Natural killer cell treated with Interleukin-12 subunit alpha and Interleukin-12 subunit beta and Interleukin-15 and Interleukin-18, amount 100 ng/mL, for 72 hours (primary cell): ENCODE measurements around the gene GPR141. TPM values are rescaled to one million over a fixed set of nuclear protein-coding genes. Genes with fewer than 3 reads are reported as not detected.

Experiments
- ATAC-seq, 2 donors: fragments of 150-1000 bp; cut with Tn5 transposase in 1 of 2; sonication (Bioruptor Pico), chemical (Tn5 transposase) in 1 of 2; 2 replicates each; pipeline ENCODE4 v1.10.0; 2021
- DNase-seq: peaks from one replicate; pipeline ENCODE4 v3.0.0; 2022; ENCODE audit warnings: low spot score
- H3K27ac Mint-ChIP-seq, 2 donors: 1 replicate in 1 of 2; 2 replicates in 1 of 2; pipeline ENCODE4 v1.8.0; 2022; ENCODE audit warnings: mixed read lengths in 2 of 2, mild to moderate bottlenecking in 1 of 2, moderate library complexity in 1 of 2
- H3K27me3 Mint-ChIP-seq, 2 donors: 1 replicate in 1 of 2; 2 replicates in 1 of 2; pipeline ENCODE4 v1.8.0; 2022; ENCODE audit warnings: mixed read lengths in 2 of 2
- H3K36me3 Mint-ChIP-seq: one replicate; pipeline ENCODE4 v1.8.0; 2022; ENCODE audit warnings: mixed read lengths
- H3K4me1 Mint-ChIP-seq, 2 donors: 1 replicate in 1 of 2; 2 replicates in 1 of 2; pipeline ENCODE4 v1.8.0; 2022; ENCODE audit warnings: low read depth in 2 of 2, mixed read lengths in 2 of 2, mild to moderate bottlenecking in 1 of 2
- H3K4me3 Mint-ChIP-seq: one replicate; pipeline ENCODE4 v1.8.0; 2022; ENCODE audit warnings: mixed read lengths
- H3K9me3 Mint-ChIP-seq: 2 replicates; pipeline ENCODE4 v1.8.0; 2022; ENCODE audit warnings: mixed read lengths
- total RNA-seq, 2 donors: library from RNA; stranded (reverse); gene quantifications; one replicate each; pipeline ENCODE4 v1.2.3, GENCODE V29; 2022

The GPR141 gene
- total RNA-seq, 2 donors from 2014 or later: 1.2 TPM; not detected in 1

DNA sequence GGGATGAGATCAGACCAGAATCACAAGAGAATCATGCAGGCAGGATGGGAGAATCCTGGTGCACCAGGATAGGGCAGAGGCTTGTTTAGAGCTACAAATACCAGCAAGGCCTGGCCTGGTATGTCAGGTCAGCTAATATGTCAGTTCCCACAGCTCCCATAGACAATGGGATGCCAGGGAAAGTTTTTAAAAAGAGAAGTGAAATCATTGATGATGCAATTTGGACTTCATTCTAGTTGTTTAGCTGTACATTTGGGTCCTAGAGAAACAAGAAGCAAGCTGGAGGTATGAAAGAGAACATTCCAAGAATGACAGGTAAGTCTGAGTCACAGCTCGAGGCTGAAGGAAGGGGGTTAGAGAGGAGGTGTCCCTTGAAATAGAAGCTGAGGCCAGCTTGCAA is 45.2 kb downstream of the GPR141 start:
- Mint-ChIP-seq H3K9me3 (no peaks in the 10 kb centered on the region), H3K4me3 (peak overlapping the region; percentile 9), H3K27ac (peak overlapping the region; percentile 11 to 79), H3K4me1 (peaks cover 51 to 59% of the 10 kb centered on the region in 2 donors), H3K36me3 (no peaks in the 10 kb centered on the region), H3K27me3 (no peaks in the 10 kb centered on the region)
- DNase-seq (no peak), ATAC-seq (no peak)

DNA sequence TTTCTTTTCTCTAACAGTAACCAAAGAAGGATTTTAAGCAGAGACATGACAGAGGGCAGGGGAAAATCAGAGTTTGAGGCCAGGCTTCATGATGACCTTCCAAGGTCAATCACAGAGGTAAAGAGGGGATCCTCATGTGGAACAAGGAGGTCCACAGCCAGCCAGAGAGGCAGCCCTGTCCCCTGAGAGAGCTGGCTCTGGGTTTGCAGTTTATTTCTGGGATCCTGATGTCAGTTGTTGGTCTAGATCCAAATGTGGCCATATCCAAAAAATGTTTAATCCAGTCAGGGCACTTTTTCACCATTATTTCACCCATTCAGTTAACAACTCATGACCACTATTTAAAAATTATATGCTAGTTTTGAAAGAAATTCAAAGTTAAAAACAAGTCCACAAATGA is 45.6 kb downstream of the GPR141 start:
- no peak for ATAC-seq
- peak overlapping the region; percentile 11 to 79 for H3K27ac Mint-ChIP-seq

DNA sequence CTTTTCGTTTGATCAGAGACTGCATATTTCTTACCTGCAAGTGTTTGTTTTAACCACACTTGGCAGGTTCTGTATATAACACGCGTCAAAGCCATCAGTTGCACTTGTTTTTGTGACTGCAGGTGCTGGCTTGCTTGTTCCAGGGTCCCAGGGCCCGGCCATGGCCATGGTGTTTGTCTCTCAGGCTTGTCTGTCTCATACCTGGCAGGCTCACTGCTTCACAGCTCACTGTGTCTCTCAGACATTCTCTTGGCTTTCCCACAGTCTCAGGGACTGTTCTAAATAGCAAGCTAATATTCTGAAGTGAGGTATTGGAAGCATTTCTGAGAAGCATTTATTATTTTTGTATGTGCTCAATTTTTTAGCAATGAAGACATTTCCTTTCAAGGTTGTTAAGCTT is 46.9 kb downstream of the GPR141 start:
- ATAC-seq (no peak), DNase-seq (no peak)
- Mint-ChIP-seq H3K9me3 (no peaks in the 10 kb centered on the region), H3K4me1 (peaks cover 41 to 47% of the 10 kb centered on the region in 2 donors), H3K27me3 (no peaks in the 10 kb centered on the region), H3K36me3 (no peaks in the 10 kb centered on the region), H3K4me3 (no peak overlapping the region), H3K27ac (peak overlapping the region; percentile 0 to 10)

More for the DNA sequence above, 45.6 kb downstream of the GPR141 start:
- no peaks in the 10 kb centered on the region for H3K36me3 Mint-ChIP-seq
- no peak for DNase-seq
- no peak overlapping the region for H3K4me3 Mint-ChIP-seq
- H3K27me3 Mint-ChIP-seq: no peaks in the 10 kb centered on the region
- no peaks in the 10 kb centered on the region for H3K9me3 Mint-ChIP-seq
- H3K4me1 Mint-ChIP-seq: peaks cover 51 to 59% of the 10 kb centered on the region in 2 donors

DNA sequence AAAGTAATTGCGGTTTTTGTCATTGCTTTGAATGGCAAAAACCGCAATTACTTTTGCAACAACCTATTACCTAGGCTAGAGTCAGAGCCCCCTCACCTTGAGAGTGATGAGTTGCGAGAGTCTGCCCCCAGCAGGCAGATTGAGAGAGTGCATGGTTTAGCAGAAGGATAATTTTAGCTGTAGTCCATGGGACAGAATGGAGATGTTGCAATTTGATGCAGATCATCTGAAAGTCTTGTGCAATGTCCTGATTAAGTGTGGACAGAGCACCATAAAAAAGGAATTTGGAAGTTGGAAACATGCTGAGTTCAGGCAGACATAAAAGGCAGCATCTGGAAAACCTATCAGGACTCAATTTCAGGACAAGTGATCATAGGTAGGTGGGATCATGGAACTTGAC is 48.7 kb downstream of the GPR141 start:
- no peak for DNase-seq
- ATAC-seq: peak; percentile 71 to 84
- Mint-ChIP-seq H3K4me3 (no peak overlapping the region), H3K4me1 (peaks cover 31 to 33% of the 10 kb centered on the region in 2 donors), H3K9me3 (no peaks in the 10 kb centered on the region), H3K27me3 (no peaks in the 10 kb centered on the region), H3K36me3 (no peaks in the 10 kb centered on the region), H3K27ac (peak overlapping the region; percentile 12 to 36)

DNA sequence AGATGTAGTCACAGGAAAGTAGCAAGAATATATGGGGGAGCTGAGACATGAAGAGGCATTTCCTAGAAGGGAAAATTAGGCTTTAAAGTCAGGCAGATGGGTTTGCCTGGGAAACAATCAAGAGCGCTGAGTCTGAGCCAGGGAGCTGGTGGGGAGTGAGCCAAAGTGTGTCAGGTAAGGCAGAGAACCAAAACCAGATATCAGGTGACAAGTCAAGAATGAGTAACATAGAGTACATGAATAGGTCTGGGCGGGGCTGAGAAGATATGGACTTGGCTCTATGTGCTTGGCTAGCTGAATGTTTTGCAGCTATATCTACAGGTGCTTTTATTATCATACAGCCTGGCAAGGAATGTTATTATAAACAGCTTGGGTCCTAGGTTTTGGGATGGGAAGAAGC is 49.3 kb downstream of the GPR141 start:
- no peaks in the 10 kb centered on the region for H3K9me3 Mint-ChIP-seq
- DNase-seq: no peak
- no peak for ATAC-seq
- peak overlapping the region; percentile 12 to 36 for H3K27ac Mint-ChIP-seq
- H3K27me3 Mint-ChIP-seq: no peaks in the 10 kb centered on the region
- H3K36me3 Mint-ChIP-seq: no peaks in the 10 kb centered on the region
- peaks cover 24 to 26% of the 10 kb centered on the region in 2 donors for H3K4me1 Mint-ChIP-seq
- H3K4me3 Mint-ChIP-seq: no peak overlapping the region

DNA sequence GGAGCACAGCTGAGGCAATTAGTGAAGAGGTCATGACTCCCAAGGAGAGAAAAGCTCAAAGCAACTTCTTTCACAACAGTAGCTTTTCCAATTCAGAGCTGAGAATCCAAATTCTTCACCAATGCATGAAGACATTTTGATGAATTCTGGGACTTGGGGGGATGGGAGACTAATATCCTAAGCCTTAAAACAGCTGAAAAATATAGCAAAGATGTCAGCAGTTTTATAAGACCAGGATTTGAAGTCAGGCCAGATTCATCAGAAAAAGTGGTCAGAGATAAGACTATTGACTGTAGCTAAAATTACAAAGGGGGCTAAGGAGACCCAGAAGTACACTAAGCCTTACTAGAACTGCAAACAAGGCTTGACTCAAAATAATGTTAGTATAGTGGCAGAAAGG is 51.6 kb downstream of the GPR141 start:
- no peak overlapping the region for H3K27ac Mint-ChIP-seq
- no peaks in the 10 kb centered on the region for H3K27me3 Mint-ChIP-seq
- peaks cover 8 to 9% of the 10 kb centered on the region in 2 donors for H3K4me1 Mint-ChIP-seq
- ATAC-seq (no peak), DNase-seq (no peak)
- H3K4me3 Mint-ChIP-seq: no peak overlapping the region
- no peaks in the 10 kb centered on the region for H3K36me3 Mint-ChIP-seq
- H3K9me3 Mint-ChIP-seq: no peaks in the 10 kb centered on the region

DNA sequence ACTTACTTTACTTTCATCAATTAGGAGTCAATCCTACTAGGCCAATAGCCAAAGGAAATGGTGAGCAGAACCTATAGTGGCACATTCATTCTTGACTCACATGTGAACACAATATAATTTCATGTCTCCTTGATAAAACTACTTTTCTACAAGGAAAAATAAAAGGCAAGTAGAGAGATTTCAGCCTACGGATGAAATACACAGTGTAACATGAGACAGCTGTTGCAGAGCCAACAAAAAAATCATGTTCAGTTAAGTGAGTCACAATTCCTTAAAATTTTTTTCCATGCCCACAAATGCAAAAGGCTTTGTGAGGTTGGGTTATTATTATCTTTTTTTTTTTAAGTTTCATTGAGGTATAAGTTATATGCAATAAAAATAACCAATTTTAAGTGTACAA is 54.8 kb downstream of the GPR141 start:
- H3K27me3 Mint-ChIP-seq: no peaks in the 10 kb centered on the region
- no peaks in the 10 kb centered on the region for H3K9me3 Mint-ChIP-seq
- H3K27ac Mint-ChIP-seq: no peak overlapping the region
- H3K4me3 Mint-ChIP-seq: no peak overlapping the region
- DNase-seq: no peak
- ATAC-seq: no peak
- no peaks in the 10 kb centered on the region for H3K36me3 Mint-ChIP-seq
- H3K4me1 Mint-ChIP-seq: no peaks in the 10 kb centered on the region

DNA sequence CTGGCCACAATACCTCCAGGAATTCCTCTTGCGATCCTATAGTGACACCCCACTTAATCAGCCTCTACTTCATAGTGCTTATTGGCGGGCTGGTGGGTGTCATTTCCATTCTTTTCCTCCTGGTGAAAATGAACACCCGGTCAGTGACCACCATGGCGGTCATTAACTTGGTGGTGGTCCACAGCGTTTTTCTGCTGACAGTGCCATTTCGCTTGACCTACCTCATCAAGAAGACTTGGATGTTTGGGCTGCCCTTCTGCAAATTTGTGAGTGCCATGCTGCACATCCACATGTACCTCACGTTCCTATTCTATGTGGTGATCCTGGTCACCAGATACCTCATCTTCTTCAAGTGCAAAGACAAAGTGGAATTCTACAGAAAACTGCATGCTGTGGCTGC is 56.8 kb downstream of the GPR141 start:
- DNase-seq: no peak
- H3K9me3 Mint-ChIP-seq: no peaks in the 10 kb centered on the region
- H3K27me3 Mint-ChIP-seq: no peaks in the 10 kb centered on the region
- H3K4me1 Mint-ChIP-seq: no peaks in the 10 kb centered on the region
- no peak overlapping the region for H3K4me3 Mint-ChIP-seq
- H3K36me3 Mint-ChIP-seq: no peaks in the 10 kb centered on the region
- no peak overlapping the region for H3K27ac Mint-ChIP-seq
- ATAC-seq: no peak

DNA sequence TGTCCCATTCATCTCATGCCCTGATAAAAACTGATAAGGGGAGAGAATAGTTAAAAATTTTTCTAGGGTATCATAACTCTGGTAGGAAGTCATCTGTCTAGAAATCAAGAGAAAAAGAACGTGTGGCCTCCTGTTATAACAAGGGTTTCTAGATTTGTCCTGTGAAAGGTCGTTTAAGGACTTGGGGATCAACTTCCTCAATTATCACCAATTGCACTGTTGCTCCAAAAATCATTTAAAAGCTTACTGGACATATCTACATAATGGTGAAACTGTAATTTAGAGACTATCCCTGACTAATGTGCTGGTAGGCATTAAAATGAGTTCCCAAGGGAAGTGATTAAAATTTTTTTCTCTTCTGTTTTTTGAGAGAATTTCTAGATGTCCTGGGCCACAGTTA is 58.2 kb downstream of the GPR141 start:
- no peak overlapping the region for H3K4me3 Mint-ChIP-seq
- H3K9me3 Mint-ChIP-seq: no peaks in the 10 kb centered on the region
- ATAC-seq (no peak), DNase-seq (no peak)
- H3K27me3 Mint-ChIP-seq: no peaks in the 10 kb centered on the region
- no peaks in the 10 kb centered on the region for H3K4me1 Mint-ChIP-seq
- no peaks in the 10 kb centered on the region for H3K36me3 Mint-ChIP-seq
- H3K27ac Mint-ChIP-seq: no peak overlapping the region

DNA sequence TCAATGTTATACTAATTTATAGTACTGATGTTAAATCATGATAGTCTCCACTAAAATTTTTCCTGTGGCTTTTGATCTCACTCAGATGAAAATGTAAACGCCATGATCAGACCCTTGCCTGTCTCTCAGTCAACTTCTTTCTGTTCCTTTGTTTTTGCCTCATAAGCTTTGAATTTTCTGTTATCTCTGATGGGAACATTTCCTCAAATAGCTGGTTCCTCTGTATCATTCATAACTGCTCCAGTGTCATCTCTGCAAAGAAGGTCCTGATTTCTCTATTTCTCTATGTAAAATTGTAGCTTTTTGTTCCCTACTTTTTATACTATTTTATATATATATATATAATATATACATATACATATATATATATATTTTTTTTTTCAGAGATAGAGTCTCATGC is 67.5 kb downstream of the GPR141 start:
- Mint-ChIP-seq H3K27me3 (peaks cover 0 to 8% of the 10 kb centered on the region in 2 donors), H3K4me1 (peaks cover 9 to 28% of the 10 kb centered on the region in 2 donors), H3K9me3 (no peaks in the 10 kb centered on the region), H3K27ac (peak overlapping the region in 1 of 2 donors; percentile 7), H3K36me3 (peaks cover 5% of the 10 kb centered on the region), H3K4me3 (no peak overlapping the region)
- no peak for DNase-seq
- ATAC-seq: no peak

DNA sequence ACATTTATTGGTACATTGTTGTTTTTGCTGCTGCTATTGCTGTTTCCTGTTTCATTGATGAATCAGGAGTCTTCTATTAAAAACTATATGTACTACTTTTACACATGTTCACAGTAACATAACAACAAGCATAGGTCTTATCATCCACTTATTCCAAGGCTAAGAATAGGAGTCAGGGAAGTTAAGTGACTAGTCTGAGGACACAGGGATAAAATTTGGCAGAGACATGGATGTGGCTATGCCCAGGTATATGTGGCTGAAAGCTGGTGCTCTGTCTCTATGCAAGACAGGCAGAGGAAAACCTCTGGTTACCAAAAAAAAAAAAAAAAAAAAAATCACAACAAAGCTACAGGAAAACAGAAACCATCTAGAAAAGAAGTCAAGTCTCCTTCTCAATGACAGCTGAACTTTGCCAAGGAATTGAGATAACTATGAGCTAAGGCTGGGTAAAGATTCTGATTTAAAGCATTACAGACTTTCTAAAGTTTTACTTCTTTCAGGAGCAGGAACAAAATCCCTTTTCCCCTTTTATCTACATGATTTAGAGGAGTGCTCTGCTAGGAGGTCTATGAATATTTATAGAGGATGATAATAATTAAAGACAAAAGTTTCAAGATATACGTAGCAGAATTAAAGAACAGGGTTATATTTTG is 70.0 kb downstream of the GPR141 start:
- H3K4me1 Mint-ChIP-seq: peaks cover 24 to 40% of the 10 kb centered on the region in 2 donors
- peaks cover 5% of the 10 kb centered on the region for H3K36me3 Mint-ChIP-seq
- H3K9me3 Mint-ChIP-seq: no peaks in the 10 kb centered on the region
- peak overlapping the region in 1 of 2 donors; percentile 26 for H3K27ac Mint-ChIP-seq
- DNase-seq: no peak
- ATAC-seq: no peak
- no peak overlapping the region for H3K4me3 Mint-ChIP-seq
- peaks cover 0 to 8% of the 10 kb centered on the region in 2 donors for H3K27me3 Mint-ChIP-seq

DNA sequence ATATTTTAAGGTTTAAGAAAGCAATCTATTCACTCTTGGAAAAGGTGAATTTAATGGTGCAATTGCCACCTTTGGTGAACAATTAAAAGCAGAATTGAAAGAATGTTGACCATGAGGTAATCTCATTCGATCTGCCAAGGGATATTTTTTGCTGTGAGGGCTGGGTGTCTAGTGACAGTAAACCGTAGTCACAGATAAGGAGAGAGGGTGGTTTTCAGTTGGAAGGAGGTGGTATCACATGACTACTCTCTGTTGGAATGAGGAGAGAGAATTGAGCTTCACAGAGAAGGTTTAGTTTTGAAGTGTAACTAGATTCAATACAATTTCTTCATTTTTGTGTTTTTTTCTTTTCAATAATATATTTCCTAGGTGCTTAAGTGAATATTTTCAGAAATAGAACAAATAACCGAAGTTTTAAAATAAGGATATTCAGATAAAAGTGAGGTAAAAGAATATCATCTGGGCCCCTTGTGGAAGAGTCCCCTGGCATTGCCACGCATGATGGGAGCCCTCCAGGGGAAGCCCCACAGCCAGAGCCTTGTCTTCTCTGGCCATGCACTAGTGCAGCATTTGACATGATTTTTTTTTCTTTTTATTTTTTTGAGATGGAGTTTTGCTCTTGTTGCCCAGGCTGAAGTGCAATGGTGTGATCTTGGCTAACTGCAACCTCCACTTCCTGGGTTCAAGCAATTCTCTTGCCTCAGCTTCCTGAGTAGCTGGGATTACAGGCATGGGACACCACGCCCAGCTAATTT is 73.4 kb downstream of the GPR141 start:
- no peaks in the 10 kb centered on the region for H3K27me3 Mint-ChIP-seq
- H3K4me3 Mint-ChIP-seq: peak overlapping the region; percentile 8
- H3K27ac Mint-ChIP-seq: peak overlapping the region; percentile 0 to 29
- no peaks in the 10 kb centered on the region for H3K36me3 Mint-ChIP-seq
- ATAC-seq (peak; percentile 27 to 61), DNase-seq (no peak)
- peaks cover 24 to 29% of the 10 kb centered on the region in 2 donors for H3K4me1 Mint-ChIP-seq
- H3K9me3 Mint-ChIP-seq: no peaks in the 10 kb centered on the region

DNA sequence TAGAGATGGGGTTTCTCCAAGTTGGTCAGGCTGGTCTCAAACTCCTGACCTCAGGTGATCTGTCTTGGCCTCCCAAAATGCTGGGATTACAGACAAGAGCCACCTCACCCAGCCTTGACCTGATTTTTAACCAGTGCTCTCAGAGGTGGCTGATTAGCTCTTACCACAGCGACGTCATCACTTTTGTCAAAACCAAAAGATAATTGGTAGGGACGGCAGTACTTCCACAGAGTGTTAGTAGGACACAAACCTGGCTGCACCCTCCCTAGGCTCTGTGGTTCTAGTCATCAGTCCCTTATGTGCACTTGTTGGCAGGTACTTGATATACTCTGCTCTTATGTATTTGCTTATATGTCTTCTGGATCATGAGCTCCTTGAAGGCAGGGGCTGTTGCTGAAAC is 74.0 kb downstream of the GPR141 start:
- no peaks in the 10 kb centered on the region for H3K27me3 Mint-ChIP-seq
- H3K27ac Mint-ChIP-seq: peak overlapping the region; percentile 0 to 29
- H3K9me3 Mint-ChIP-seq: no peaks in the 10 kb centered on the region
- H3K4me3 Mint-ChIP-seq: no peak overlapping the region
- ATAC-seq (peak; percentile 59 to 67), DNase-seq (no peak)
- no peaks in the 10 kb centered on the region for H3K36me3 Mint-ChIP-seq
- peaks cover 24 to 26% of the 10 kb centered on the region in 2 donors for H3K4me1 Mint-ChIP-seq

DNA sequence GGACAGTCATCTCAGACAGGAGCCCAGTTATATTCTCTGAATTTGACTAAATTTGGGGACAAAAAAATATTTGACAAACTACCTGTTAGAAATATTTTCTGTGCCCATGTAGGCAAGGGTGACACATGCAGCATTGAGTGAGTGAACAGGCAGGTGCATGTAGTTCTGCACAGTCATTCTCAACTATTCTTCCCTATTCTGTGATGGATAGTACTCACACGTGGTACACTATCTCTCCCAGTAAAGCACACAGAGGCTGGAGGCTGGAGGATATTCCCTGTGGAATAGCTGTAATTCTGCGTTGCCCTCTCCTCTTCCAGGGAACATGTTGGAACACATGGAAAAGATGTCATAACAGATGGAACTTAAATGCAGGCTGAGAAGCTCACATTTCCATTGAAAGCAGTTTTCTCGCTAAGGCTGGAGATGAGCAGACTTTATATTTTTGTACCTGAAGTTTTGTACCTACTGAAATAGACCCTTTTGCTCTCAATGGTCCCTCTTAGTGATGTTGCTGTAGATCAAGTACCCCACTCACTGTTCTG is 75.0 kb downstream of the GPR141 start:
- H3K4me1 Mint-ChIP-seq: peaks cover 20 to 21% of the 10 kb centered on the region in 2 donors
- peak overlapping the region in 1 of 2 donors; percentile 48 for H3K27ac Mint-ChIP-seq
- no peak for ATAC-seq

More for the DNA sequence above, 75.0 kb downstream of the GPR141 start:
- Mint-ChIP-seq H3K9me3 (no peaks in the 10 kb centered on the region), H3K36me3 (no peaks in the 10 kb centered on the region), H3K4me3 (no peak overlapping the region), H3K27me3 (no peaks in the 10 kb centered on the region)
- no peak for DNase-seq
